Esophagus muscularis mucosa (tissue), 4 donors: ENCODE data around the gene REM1. TPM values are rescaled to one million over a fixed set of nuclear protein-coding genes. Genes with fewer than 3 reads are reported as not detected.
A peak's percentile ranks its signal among the peaks of the same experiment; 100 is the strongest.
"Not testable (repeated sequence)": the region's sequence is repeated elsewhere in the genome, so short reads cannot be mapped to it uniquely, and the experiment has no call there.

Experiments used
- DNase-seq: peaks from one replicate; pipeline ENCODE4 v3.0.0-alpha.2; 2017; ENCODE audit errors: extremely low spot score
- H3K27ac ChIP-seq, 4 donors: fragments of 200-600 bp; sonication (generic); replicated peaks in 1 of 4; 1 replicate in 3 of 4; 2 replicates in 1 of 4; pipeline ENCODE4 v1.5.1; 2016 to 2019; ENCODE audit warnings: mild to moderate bottlenecking in 1 of 4
- H3K27me3 ChIP-seq, 4 donors: fragments of 200-600 bp; sonication (generic); one replicate each; pipeline versions ENCODE4 v1.5.1 to v1.6.0; 2016 to 2019
- H3K36me3 ChIP-seq, 4 donors: fragments of 200-600 bp; sonication (generic); one replicate each; pipeline ENCODE4 v1.5.1; 2016 to 2019
- H3K4me1 ChIP-seq, 4 donors: fragments of 200-600 bp; sonication (generic); one replicate each; pipeline ENCODE4 v1.5.1; 2016 to 2019
- H3K4me3 ChIP-seq, 4 donors: fragments of 200-600 bp; sonication (generic); 1 replicate in 2 of 4; 2 replicates in 2 of 4; pipeline ENCODE4 v1.5.1; 2016 to 2019; ENCODE audit warnings: mild to moderate bottlenecking in 4 of 4, moderate library complexity in 1 of 4
- H3K9me3 ChIP-seq, 4 donors: fragments of 200-600 bp; sonication (generic); 1 replicate in 3 of 4; 2 replicates in 1 of 4; pipeline ENCODE4 v1.5.1; 2016 to 2019
- CTCF ChIP-seq, 3 experiments: fragments of 200-600 bp in 2 of 3; fragments of 450-650 bp in 1 of 3; sonication (generic) in 2 of 3; IDR thresholded peaks; one replicate each; pipeline ENCODE4 v1.5.1; 2017 to 2019; ENCODE audit warnings: antibody characterized with exemption in 3 of 3, mild to moderate bottlenecking in 2 of 3, moderate library complexity in 1 of 3
- EP300 ChIP-seq: sonication (generic); formaldehyde crosslinking; IDR thresholded peaks from one replicate; pipeline ENCODE4 v1.6.1; 2017; ENCODE audit warnings: antibody characterized with exemption
- POLR2A ChIP-seq: fragments of 450-650 bp; IDR thresholded peaks from one replicate; pipeline ENCODE4 v1.6.1; 2017; ENCODE audit warnings: antibody characterized with exemption, moderate library complexity, mild to moderate bottlenecking, low read depth
- POLR2AphosphoS5 ChIP-seq, 2 donors: sonication (generic); formaldehyde crosslinking; IDR thresholded peaks; one replicate each; pipeline ENCODE4 v1.6.1; 2017; ENCODE audit warnings: antibody characterized with exemption in 2 of 2
- WGBS: methylation state at CpG from one replicate; pipeline ENCODE4 v1.1.5; 2018; 5-methylcytosine and 5-hydroxymethylcytosine counted together
- intact Hi-C: fragments of 100-400 bp; cut with DNase I; formaldehyde crosslinking; loops from one replicate; pipeline ENCODE4 v1.15.1; 2023
- total RNA-seq, 4 donors: library from RNA; depleted of rRNA; stranded (reverse); fragments of >200 nt; gene quantifications; one replicate each; pipeline versions ENCODE4 v1.1.0 to v1.2.1, GENCODE V29; 2016

The REM1 gene
- total RNA-seq, 4 donors from 2014 or later = 3.7 to 10.2 (median 7.1) TPM

DNA sequence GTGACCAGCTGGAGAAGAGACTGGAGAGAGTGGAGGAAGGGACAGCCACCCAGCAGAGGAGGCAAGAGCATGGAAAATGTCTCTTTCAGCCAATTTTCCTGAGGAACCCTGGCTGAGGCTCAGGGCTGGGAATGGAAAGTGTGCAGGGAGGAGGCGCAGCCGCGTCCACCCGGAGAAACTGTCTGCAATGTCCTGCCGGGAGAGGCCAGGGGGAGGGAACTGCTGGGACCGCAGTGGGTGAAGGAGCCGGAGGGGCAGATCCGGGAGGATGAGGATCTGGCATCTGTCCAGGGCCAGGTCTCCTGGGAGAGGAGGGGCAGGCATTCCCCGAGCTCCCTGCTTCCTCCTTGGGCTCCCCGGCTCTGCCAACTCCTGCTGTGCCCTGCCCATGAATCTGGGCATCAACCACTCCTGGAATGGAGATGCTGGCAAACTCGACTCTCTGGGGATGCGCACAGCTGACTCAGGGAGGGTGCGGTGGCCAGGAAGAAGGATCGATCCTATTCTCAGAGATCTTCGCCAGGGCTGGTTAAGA, 21.7 kb downstream of the REM1 start:
- H3K27me3 ChIP-seq = no peaks in the 10 kb centered on the region
- intact Hi-C loops = no loop called here
- DNase-seq = no peak
- H3K36me3 ChIP-seq = no peaks in the 10 kb centered on the region
- 20% methylated on average over 15 of the region's 15 CpGs for WGBS
- no peaks in the 10 kb centered on the region for H3K9me3 ChIP-seq
- TF ChIP-seq POLR2A (no peak), POLR2AphosphoS5 (IDR thresholded peaks at IDR 0.05) (peak; percentile 44 to 58)
- peak overlapping the region; percentile 55 to 72 (median 68) for H3K27ac ChIP-seq
- peak overlapping the region; percentile 28 to 47 (median 32) for H3K4me3 ChIP-seq
- peaks cover 8 to 25% (median 19%) of the 10 kb centered on the region in 4 donors for H3K4me1 ChIP-seq

DNA sequence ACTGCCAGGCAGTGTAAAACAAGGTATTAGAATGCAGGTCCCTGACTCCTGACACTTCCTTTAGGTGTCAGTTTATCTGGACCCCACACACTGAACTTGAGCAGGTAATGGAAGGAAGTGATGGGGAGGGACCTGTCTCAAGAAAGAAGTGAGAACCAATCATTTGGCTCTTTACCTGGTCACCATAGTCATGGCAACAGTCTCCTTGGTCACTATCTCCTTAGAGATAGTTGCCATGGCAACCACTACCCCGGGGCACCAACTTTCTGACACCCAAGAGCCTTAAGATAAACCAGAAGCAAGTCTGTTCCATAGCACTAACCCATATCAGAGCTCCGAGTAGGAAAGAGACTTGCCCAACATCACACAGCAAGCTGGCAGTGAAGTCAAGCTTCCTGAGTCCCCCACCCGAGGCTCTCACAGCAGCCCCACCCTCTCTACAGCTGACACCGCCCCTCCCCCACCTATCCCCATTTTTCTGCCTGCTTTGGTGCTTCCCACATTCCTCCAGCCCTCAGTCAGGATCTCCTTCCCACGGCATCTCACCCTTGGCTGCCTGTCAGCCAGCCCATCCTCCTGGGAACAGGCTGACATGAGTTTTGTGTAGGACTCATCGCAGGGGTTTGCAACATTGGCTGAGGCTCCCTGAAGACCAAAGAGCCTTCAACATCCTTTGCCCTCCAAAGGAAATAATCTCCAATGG, 22.9 kb downstream of the REM1 start:
- intact Hi-C loops = no loop called here
- no peaks in the 10 kb centered on the region for H3K36me3 ChIP-seq
- peaks cover 8 to 28% (median 22%) of the 10 kb centered on the region in 4 donors for H3K4me1 ChIP-seq
- WGBS = 31% methylated on average over 6 of the region's 6 CpGs
- no peaks in the 10 kb centered on the region for H3K27me3 ChIP-seq
- no peaks in the 10 kb centered on the region for H3K9me3 ChIP-seq
- TF ChIP-seq POLR2A (no peak), CTCF (IDR thresholded peaks at IDR 0.05) (no peak), POLR2AphosphoS5 (IDR thresholded peaks at IDR 0.05) (no peak), EP300 (no peak)
- H3K4me3 ChIP-seq = no peak overlapping the region
- H3K27ac ChIP-seq = peak overlapping the region in 3 of 4 donors; percentile 55 to 72 (median 66)
- no peak for DNase-seq

GRCh38 chr20:31500527-31500926, 25.4 kb downstream of the REM1 start:
- DNase-seq = no peak
- Histone ChIP-seq H3K27ac (no peak overlapping the region), H3K36me3 (no peaks in the 10 kb centered on the region), H3K9me3 (no peaks in the 10 kb centered on the region), H3K4me1 (peaks cover 8 to 35% (median 27%) of the 10 kb centered on the region in 4 donors), H3K27me3 (no peaks in the 10 kb centered on the region), H3K4me3 (no peak overlapping the region)
- 64% methylated on average over 1 of the region's 1 CpG for WGBS
- no peak for TF ChIP-seq POLR2A
- TF ChIP-seq CTCF (IDR thresholded peaks at IDR 0.05) = no peak
- no peak for TF ChIP-seq EP300
- no peak for TF ChIP-seq POLR2AphosphoS5 (IDR thresholded peaks at IDR 0.05)
- intact Hi-C loops = no loop called here

DNA sequence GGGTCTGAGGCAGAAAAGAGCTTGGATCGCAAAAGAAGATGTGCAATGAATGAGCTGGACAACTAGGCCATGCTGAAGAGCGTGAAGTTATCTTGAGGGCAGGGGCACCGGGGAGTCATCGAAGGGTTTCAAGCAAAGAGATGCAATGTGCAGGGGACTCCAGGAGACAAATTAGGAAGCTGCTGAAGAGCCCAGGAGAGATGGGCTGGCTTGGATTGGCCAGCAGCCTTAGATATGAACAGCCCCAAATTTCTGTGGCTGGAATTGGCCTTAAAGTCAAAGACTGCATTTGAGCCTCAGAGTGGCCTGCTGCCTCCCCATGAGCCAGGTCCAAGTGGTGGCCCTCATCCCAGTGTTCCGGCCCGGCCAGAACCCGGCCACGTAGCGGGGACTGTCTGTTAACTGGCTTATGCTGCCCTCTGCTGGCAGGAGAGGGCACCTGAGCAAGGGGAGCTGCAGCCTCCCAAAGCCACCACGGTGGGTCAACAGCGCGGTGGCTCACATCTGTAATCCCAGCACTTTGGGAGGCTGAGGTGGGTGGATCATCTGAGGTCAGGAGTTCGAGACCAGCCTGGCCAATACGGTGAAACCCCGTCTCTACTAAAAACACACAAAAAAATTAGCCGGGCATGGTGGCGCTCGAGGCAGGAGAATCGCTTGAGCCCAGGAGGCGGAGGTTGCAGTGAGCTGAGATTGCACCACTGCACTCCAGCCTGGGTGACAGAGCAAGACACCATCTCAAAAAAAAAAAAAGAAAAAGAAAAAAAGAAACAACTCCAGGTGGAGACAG, 28.0 kb downstream of the REM1 start:
- TF ChIP-seq POLR2AphosphoS5 (IDR thresholded peaks at IDR 0.05) = peak in 1 of 2 donors; percentile 47
- peak in 2 of 3 experiments; percentile 91 to 95 for TF ChIP-seq CTCF (IDR thresholded peaks at IDR 0.05)
- intact Hi-C loops = loop anchor here (1.0 kb wide), 1 partner anchor 43 kb away; no protein-coding TSS in a partner anchor
- not testable (repeated sequence) for DNase-seq, H3K4me3 ChIP-seq, H3K9me3 ChIP-seq, H3K27me3 ChIP-seq, H3K27ac ChIP-seq, H3K36me3 ChIP-seq
- peaks cover 0 to 12% (median 8%) of the 10 kb centered on the region in 4 donors for H3K4me1 ChIP-seq
- 46% methylated on average over 15 of the region's 20 CpGs for WGBS

GRCh38 chr20:31505903-31506302, 30.8 kb downstream of the REM1 start:
- TF ChIP-seq POLR2AphosphoS5 (IDR thresholded peaks at IDR 0.05) (no peak), EP300 (no peak), POLR2A (no peak), CTCF (IDR thresholded peaks at IDR 0.05) (no peak)
- Histone ChIP-seq H3K4me1 (peaks cover 0 to 9% (median 8%) of the 10 kb centered on the region in 4 donors), H3K9me3 (no peaks in the 10 kb centered on the region), H3K36me3 (no peaks in the 10 kb centered on the region), H3K27me3 (peaks cover 0 to 5% (median 0%) of the 10 kb centered on the region in 4 donors), H3K27ac (no peak overlapping the region), H3K4me3 (no peak overlapping the region)
- intact Hi-C loops = no loop called here
- 92% methylated on average over 1 of the region's 1 CpG for WGBS
- no peak for DNase-seq
